ENCODE measurements around the gene SDCCAG8. TPM values are rescaled to one million over a fixed set of nuclear protein-coding genes. Genes with fewer than 3 reads are reported as not detected.

SDCCAG8 gene
- polyA plus RNA-seq, 2 of the 4 experiments (the other 2 are of a cell fraction), result 48.8 to 64.8 TPM

GRCh38 chr1:243275316-243275715, 19.5 kb downstream of the SDCCAG8 start (continued):
- TF ChIP-seq FOSB (CRISPR knock-in tag; IDR thresholded peaks at IDR 0.05) (no peak), EHF (CRISPR knock-in tag; IDR thresholded peaks at IDR 0.05) (no peak)

- FAIRE-seq (no peak), DNase-seq (ENCODE audit: low read depth in 1 of 2, low spot score in 1 of 2) (no peak), ATAC-seq (no peak)
- Histone ChIP-seq H3K4me3 (no peak overlapping the region), H3K4me2 (no peak overlapping the region), H3K4me1 (peaks cover 4% of the 10 kb centered on the region; the same call in 1 of the 3 replicates), H3K9me3 (no peaks in the 10 kb centered on the region), H3K27ac (no peak overlapping the region)
- POLR2A ChIA-PET, result no interaction called here
- 39% methylated on average over 3 of the region's 3 CpGs for WGBS (ENCODE audit: missing lambda C conversion rate)
- CTCF ChIA-PET, result interaction anchor here (0.6 kb wide), 1 partner anchor 21 kb away, joined by 3 read pairs; no protein-coding TSS in a partner anchor
- no peak for TF ChIP-seq CHD4 (IDR thresholded peaks at IDR 0.05; ENCODE audit: borderline replicate concordance)
- no peak for TF ChIP-seq HES2 (IDR thresholded peaks at IDR 0.05)
- no peak for TF ChIP-seq RFX5 (IDR thresholded peaks at IDR 0.05)
- TF ChIP-seq JUNB (IDR thresholded peaks at IDR 0.05), result no peak
- no peak for TF ChIP-seq RAD21 (conservative IDR thresholded peaks at IDR 0.05 in 1 of 2, IDR thresholded peaks at IDR 0.05 in 1 of 2)
- TF ChIP-seq HOXB13 (CRISPR knock-in tag; IDR thresholded peaks at IDR 0.05; ENCODE audit: low read depth), result no peak
- TF ChIP-seq, protein P1, sequence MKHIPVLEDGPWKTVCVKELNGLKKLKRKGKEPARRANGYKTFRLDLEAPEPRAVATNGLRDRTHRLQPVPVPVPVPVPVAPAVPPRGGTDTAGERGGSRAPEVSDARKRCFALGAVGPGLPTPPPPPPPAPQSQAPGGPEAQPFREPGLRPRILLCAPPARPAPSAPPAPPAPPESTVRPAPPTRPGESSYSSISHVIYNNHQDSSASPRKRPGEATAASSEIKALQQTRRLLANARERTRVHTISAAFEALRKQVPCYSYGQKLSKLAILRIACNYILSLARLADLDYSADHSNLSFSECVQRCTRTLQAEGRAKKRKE (CRISPR knock-in tag; IDR thresholded peaks at IDR 0.05; ENCODE audit: low read depth), result no peak
- TF ChIP-seq MAZ (IDR thresholded peaks at IDR 0.05; ENCODE audit: borderline replicate concordance, low read depth, low read length), result no peak
- no peak for TF ChIP-seq CTCF (IDR thresholded peaks at IDR 0.05)
- TF ChIP-seq KDM1A (IDR thresholded peaks at IDR 0.05; ENCODE audit: low read depth), result no peak
- no peak for TF ChIP-seq FOSB (CRISPR knock-in tag; IDR thresholded peaks at IDR 0.05)
- TF ChIP-seq ZNF302 (CRISPR knock-in tag; IDR thresholded peaks at IDR 0.05), result no peak
These were observed 24.8 kb downstream of the SDCCAG8 start for GRCh38 chr1:243280571-243281129.

- CTCF ChIA-PET, result no interaction called here
- no peak for FAIRE-seq
These were observed 25.8 kb downstream of the SDCCAG8 start for GRCh38 chr1:243281672-243282071.

More at GRCh38 chr1:243281672-243282071, 25.8 kb downstream of the SDCCAG8 start:
- DNase-seq (ENCODE audit: low read depth in 1 of 2, low spot score in 1 of 2) (no peak), ATAC-seq (no peak)
- H3K27ac ChIP-seq, result no peak overlapping the region
- no peak overlapping the region for H3K4me3 ChIP-seq
- H3K4me2 ChIP-seq, result no peak overlapping the region
- POLR2A ChIA-PET, result no interaction called here
- 94% methylated on average over 5 of the region's 5 CpGs for WGBS (ENCODE audit: missing lambda C conversion rate)
- TF ChIP-seq, protein P2, sequence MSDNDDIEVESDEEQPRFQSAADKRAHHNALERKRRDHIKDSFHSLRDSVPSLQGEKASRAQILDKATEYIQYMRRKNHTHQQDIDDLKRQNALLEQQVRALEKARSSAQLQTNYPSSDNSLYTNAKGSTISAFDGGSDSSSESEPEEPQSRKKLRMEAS (IDR thresholded peaks at IDR 0.05), result no peak
- TF ChIP-seq JUNB (IDR thresholded peaks at IDR 0.05), result no peak
- TF ChIP-seq FOSB (CRISPR knock-in tag; IDR thresholded peaks at IDR 0.05), result no peak
- TF ChIP-seq PHF8 (IDR thresholded peaks at IDR 0.05; ENCODE audit: borderline replicate concordance, low read depth), result no peak
- no peak for TF ChIP-seq POLR2A (IDR thresholded peaks at IDR 0.05; ENCODE audit: low read length)
- TF ChIP-seq, protein P1 (CRISPR knock-in tag; IDR thresholded peaks at IDR 0.05; ENCODE audit: low read depth), result no peak
- no peaks in the 10 kb centered on the region for H3K9me3 ChIP-seq
- peaks cover 4% of the 10 kb centered on the region; the same call in 1 of the 3 replicates for H3K4me1 ChIP-seq

All from A549 (cell line).